Kidney tubule cell (primary cell): ENCODE data around the gene AS3MT.
"Not testable (repeated sequence)": the region's sequence is repeated elsewhere in the genome, so short reads cannot be mapped to it uniquely, and the experiment has no call there.

ENCODE experiments used
- DNase-seq: peaks from one replicate; pipeline ENCODE4 v3.0.0-alpha.2; 2018; ENCODE audit warnings: low spot score

AS3MT gene, protein sequence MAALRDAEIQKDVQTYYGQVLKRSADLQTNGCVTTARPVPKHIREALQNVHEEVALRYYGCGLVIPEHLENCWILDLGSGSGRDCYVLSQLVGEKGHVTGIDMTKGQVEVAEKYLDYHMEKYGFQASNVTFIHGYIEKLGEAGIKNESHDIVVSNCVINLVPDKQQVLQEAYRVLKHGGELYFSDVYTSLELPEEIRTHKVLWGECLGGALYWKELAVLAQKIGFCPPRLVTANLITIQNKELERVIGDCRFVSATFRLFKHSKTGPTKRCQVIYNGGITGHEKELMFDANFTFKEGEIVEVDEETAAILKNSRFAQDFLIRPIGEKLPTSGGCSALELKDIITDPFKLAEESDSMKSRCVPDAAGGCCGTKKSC

DNA sequence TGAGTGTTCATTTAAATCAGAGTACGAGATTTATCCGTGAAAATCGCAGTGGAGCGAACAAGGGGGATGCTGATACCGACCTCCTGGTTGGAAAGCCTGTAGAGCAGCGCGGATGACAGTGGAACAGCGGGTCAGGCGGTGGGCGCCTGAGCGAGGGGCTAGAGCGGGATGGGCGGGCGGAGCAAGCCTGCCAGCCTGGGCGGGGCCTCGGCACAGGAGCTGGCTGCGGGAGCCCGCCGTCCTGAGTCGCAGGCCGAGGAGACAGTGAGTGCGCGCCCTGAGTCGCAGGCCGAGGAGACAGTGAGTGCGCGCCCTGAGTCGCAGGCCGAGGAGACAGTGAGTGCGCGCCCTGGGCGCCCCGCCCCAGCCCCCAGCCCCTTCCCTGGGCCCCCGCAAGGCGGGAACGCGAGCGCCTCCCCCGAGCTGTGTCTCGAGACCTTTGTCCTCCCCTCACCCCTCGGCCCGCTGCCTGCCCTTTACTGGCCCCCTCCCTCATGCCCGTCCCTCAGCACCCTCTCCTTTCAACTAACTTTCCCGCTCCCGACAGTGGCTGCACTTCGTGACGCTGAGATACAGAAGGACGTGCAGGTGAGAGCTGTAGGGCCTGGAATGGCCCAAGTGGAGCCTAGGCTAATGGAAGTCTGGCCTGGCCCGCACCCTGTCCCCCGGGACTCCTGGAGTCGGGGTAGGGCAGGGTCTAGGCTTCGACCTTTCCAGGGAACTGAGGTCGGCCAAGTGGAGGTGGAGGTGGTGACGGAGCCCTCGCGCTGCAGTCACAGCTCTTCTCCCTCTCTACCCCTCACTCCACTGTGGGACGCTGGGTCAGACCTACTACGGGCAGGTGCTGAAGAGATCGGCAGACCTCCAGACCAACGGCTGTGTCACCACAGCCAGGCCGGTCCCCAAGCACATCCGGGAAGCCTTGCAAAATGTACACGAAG lies at the start of gene AS3MT:
Gene AS3MT (plus strand): TSS at position 213 of the 941 bp plus-strand sequence. CDS start 123 bp downstream, at position 336.
- DNase-seq, result peak; percentile 11

DNA sequence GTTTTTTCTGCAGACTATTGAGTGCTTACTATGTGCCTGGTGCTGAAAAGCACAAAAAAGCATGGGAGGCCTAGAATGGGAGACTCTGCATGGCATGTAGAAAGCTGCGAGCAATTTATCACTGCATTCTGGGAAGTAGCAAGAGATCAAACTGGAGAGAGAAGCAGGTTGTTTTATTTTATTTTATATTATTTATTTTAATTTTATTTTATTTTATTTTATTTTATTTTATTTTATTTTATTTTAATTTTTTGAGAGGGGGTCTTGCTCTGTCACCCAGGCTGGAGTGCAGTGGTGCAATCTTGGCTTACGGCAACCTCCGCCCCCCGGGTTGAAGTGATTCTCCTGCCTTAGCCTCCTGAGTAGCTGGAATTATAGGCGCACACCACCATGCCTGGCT lies 49.3 kb upstream of the AS3MT start:
- not testable (repeated sequence) for DNase-seq

DNA sequence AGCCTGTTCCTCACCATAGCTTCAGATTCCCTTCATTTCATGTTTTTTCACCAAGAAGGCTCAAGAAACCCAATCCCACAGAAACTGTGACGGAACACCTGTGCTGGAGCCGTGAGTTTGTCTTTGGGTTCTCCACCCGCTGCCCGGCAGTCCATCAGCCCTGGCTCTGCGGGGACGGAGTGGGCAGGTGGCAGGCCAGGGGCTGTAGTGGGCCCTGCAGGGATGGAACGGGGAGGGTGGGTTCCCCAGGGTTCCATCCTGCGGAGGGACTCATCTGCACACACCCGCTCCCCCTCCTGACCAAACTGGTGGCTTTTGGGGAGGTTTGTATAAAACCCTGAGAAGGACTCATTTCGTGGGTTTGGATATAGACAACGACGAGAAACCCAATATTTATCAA lies 47.0 kb upstream of the AS3MT start:
- DNase-seq, result no peak

DNA sequence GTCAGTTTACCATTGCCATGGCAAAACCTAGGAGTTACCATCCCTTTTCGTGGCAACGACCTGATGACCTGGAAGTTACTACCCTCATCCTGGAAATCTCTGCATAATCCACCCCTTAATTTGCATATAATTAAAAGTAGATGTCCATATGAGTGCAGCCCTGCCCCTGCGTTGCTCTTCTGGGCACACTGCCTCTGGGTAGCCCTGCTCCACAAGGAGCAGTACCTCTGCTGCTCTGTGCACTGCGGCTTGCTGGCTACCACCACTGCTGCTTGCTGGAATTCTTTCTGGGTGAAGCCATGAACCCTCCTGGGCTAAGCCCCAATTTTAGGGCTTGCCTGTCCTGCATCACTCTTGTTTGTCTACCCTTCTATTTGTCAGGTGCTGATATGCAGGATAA lies 44.6 kb upstream of the AS3MT start:
- no peak for DNase-seq

- DNase-seq, result no peak
Observed at GRCh38 chr10:102826148-102826796, 43.0 kb upstream of the AS3MT start.

GRCh38 chr10:102827597-102827975 lies 41.7 kb upstream of the AS3MT start:
- no peak for DNase-seq

DNA sequence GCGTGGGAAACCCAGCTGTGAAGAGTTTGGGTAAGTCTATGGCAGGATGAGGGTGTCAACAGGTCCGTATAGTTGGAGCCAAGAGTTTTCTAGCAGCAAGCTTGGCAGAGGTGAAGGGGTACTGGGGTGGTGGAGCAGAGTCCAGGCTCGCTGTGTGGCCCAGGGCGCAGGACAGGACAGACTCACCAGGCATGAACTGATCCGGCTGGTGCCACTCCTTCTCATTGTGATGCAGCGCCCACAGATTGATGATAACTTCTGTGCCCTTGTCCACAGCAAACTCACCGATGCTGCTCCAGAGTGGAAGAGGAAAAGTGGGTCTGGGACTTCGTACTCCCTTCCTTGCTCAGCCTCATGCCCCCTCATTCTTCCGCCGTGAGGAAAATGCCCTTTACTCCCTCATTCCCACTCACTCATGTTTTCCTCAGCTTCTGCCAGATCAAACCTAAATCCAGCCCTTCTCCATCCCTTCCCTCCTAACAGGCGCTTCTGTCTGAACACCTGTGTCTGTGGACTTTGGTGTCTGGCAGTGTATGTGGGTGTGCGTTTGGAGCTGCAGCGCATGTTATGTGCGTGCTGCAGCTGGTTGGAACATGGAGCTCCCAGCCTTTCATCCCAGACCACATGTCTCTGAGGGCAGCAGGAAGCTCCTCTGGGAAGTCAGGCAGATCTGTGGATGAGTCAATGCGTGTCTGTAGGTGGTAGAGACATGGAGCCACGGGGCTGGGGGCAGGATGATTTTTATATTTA lies 37.8 kb upstream of the AS3MT start:
- DNase-seq, result peak; percentile 34

- no peak for DNase-seq
Observed at GRCh38 chr10:102832248-102832647, 37.0 kb upstream of the AS3MT start.

DNA sequence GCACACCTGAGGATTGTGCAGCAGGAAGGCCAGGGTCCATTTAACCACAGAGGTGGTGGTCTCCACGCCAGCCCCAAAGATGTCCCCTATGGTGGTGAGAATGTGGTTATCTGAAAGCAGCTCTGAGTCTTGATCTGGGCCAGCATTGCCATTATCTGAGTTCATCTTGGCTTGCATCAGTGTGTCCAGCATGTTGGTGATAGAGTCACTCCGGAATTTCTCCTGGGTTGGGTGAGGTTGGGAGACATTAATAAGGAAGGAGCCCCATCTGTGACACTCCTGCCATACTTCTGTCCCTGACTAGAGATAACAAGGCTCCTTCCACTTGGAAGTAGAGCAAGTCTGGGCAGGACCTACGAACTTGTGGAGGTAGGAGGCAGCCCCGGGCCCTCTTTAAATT lies 36.3 kb upstream of the AS3MT start:
- peak; percentile 20 for DNase-seq

GRCh38 chr10:102834143-102834542 lies 35.1 kb upstream of the AS3MT start:
- no peak for DNase-seq

DNA sequence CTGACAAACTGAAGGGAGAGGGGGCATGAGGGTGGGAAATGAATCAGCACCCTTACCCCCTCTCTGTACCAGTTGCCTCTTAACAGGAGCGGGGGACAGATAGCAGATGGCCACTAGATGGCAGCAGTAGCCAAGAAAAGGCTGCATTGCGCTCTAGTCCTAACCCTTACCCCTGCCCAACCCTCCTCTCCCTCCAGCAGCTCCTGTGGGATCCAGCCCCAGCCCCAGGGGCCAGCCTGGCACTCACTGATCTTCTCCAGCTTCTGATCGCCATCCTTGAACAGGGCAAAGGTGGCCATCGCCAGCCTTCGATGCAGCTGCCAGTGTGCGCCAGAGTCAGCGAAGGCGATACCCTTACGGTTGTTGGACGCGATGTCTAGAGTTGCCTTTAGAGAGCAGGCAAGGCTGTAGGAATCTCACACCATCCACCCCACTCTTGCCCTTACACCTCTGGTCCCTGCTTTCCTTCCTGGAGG lies 34.2 kb upstream of the AS3MT start:
- peak; percentile 72 for DNase-seq

DNA sequence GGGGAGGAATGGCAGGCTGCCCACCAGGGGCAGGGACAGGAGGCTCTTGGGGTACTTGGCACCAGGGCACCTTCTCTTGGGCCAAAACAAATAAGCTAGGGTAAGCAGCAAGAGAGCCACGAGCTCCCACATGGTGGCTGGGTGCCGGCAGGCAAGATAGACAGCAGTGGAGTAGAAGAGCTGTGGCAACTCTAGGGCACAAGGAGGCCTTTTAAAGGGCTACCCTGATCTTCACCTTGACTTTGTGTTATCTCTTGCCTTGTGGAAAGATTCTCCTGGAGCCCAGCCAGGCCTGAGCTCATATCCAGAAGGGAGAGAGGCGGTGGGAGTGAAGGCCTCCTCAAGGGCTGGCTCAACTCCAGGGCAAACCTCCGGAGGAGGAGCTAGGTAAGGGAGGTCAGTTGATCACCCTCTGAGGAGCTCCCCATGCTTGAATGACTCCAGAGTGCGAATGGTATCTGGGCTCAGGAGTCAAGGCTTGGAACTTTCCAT lies 32.0 kb upstream of the AS3MT start, which contains the start of gene CYP17A1:
Gene CYP17A1 (minus strand): TSS at position 184 of the 492 bp plus-strand sequence. CDS start 52 bp downstream, at position 132.
- DNase-seq, result peak; percentile 87

DNA sequence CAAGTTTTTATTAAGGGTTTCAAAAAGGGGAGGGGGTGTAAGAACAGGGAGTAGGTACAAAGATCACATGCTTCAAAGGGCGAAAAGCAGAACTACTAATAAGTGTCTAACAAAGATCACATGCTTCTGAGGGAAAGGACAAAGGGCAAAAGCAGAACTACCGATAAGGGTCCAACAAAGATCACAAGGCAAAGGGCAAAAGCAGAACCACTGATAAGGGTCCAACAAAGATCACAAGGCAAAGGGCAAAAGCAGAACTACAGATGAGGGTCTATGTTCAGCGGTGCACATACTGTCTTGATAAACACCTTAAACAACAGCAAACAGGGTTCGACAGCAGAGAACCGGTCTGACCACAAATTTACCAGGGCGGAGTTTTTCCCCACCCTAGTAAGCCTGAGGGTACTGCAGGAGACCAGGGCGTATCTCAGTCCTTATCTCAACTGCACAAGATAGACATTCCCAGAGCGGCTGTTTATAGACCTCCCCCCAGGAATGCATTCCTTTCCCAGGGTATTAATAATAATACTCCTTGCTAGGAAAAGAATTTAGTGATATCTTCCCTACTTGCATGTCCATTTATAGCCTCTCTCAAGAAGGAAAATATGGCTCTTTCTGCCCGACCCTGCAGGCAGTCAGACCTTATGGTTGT lies 30.9 kb upstream of the AS3MT start:
- DNase-seq, result not testable (repeated sequence)

DNA sequence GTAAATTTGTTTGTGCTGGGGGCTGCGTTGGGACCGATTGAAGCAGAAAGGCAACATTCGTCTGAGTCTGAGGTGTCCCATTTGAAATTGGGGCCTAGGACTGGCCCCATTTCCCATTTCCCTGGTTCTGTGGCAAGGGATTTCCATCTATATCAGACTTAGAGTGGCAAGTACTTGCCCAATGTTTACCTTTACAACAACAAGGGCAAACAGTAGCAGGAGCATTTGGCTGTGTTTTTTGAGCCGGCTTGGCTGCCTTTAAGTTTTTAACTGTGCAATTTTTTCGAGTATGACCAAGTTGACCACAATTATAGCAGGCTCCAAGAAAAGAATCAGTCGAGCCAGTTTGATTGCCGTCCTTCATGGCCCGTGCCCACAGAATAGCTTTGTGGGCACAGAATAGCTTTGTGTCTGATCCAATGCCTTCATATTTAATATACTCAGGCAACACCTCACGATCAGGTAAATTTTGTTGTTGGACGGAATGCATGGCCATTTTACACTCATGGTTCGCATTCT lies 27.4 kb upstream of the AS3MT start:
- no peak for DNase-seq

DNA sequence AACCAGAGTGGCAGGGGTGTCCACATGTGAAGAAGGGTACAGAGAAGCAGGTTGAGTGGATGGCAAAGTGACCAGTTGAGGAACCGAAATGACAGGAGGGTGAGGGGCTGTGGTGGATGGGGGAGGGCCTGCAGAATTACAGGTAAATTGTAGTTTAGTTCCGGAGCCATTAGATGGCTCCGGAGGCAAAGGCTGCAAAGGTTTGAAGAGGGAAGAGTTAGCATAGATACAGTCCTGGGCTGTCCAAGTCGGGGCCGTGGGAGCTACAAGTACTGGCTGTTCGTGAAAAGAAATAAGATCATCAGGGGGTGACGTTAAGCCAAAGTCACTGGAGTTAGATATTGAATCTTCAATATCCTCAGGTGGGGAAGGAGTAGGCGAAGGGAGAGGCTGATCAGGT lies 26.1 kb upstream of the AS3MT start:
- not testable (repeated sequence) for DNase-seq

GRCh38 chr10:102844190-102844776 lies 25.0 kb upstream of the AS3MT start:
- not testable (repeated sequence) for DNase-seq

- DNase-seq, result no peak
Observed at GRCh38 chr10:102845352-102845902, 23.8 kb upstream of the AS3MT start.

- DNase-seq, result no peak
Observed at GRCh38 chr10:102850025-102850518, 19.2 kb upstream of the AS3MT start.

GRCh38 chr10:102853237-102853636 lies 16.0 kb upstream of the AS3MT start:
- DNase-seq, result not testable (repeated sequence)
